ENCODE measurements around the gene ARHGAP32.

GRCh38 chr11:128988242-128988970, 203.7 kb downstream of the ARHGAP32 start:
- TF ChIP-seq MXI1 (conservative IDR thresholded peaks at IDR 0.05; ENCODE audit: poor library complexity, severe bottlenecking) (no peak), EZH2 (IDR thresholded peaks at IDR 0.05; ENCODE audit: borderline replicate concordance, insufficient read depth, low read length, poor library complexity, severe bottlenecking) (no peak), POLR2AphosphoS5 (IDR thresholded peaks at IDR 0.05) (no peak), REST (IDR thresholded peaks at IDR 0.05; ENCODE audit: borderline replicate concordance) (no peak), CTCF (IDR thresholded peaks at IDR 0.05; ENCODE audit: poor library complexity, severe bottlenecking) (no peak), TAF1 (IDR thresholded peaks at IDR 0.05; ENCODE audit: low read depth) (no peak)
